ENCODE measurements around the gene YES1. TPM values are rescaled to one million over a fixed set of nuclear protein-coding genes. Genes with fewer than 3 reads are reported as not detected.
A peak's percentile ranks its signal among the peaks of the same experiment; 100 is the strongest.
"Not testable (repeated sequence)": the region's sequence is repeated elsewhere in the genome, so short reads cannot be mapped to it uniquely, and the experiment has no call there.

Gene YES1
- total and polyA plus RNA-seq, 8 donors = 10.7 to 35.2 (median 29.2) TPM

DNA sequence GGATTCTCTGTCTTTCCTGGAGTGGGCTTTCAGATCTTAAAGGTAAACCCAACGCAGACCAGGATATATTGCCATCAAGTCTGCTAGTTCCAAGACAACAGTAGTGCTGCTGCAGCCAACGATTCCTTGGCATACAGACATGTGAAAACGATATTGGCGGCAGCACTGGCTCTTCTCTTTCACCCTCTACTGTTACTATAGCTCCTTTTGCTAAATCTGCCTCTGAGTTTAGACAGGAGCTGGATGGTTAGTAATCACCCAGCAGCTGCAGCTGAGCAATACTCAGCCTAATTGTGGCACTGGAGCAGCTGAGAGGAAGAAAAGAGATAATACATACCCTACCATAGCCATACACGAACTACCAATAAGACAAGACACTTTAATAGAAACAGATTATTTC, 4.0 kb downstream of the YES1 start:
- 43 to 69% methylated on average over 5 of the region's 5 CpGs for WGBS, 2 donors
- Histone ChIP-seq H3K36me3 (no peaks in the 10 kb centered on the region), H3K9me3 (no peaks in the 10 kb centered on the region), H3K4me1 (peaks cover 13 to 33% (median 31%) of the 10 kb centered on the region in 3 donors), H3K27me3 (no peaks in the 10 kb centered on the region), H3K4me3 (no peak overlapping the region), H3K27ac (no peak overlapping the region)
- intact Hi-C loops (cut with DNase I) = no loop called here
- FAIRE-seq (no peak), ATAC-seq (no peak), DNase-seq (no peak)
- TF ChIP-seq, protein P1, sequence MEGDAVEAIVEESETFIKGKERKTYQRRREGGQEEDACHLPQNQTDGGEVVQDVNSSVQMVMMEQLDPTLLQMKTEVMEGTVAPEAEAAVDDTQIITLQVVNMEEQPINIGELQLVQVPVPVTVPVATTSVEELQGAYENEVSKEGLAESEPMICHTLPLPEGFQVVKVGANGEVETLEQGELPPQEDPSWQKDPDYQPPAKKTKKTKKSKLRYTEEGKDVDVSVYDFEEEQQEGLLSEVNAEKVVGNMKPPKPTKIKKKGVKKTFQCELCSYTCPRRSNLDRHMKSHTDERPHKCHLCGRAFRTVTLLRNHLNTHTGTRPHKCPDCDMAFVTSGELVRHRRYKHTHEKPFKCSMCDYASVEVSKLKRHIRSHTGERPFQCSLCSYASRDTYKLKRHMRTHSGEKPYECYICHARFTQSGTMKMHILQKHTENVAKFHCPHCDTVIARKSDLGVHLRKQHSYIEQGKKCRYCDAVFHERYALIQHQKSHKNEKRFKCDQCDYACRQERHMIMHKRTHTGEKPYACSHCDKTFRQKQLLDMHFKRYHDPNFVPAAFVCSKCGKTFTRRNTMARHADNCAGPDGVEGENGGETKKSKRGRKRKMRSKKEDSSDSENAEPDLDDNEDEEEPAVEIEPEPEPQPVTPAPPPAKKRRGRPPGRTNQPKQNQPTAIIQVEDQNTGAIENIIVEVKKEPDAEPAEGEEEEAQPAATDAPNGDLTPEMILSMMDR (IDR thresholded peaks at IDR 0.05) = no peak

DNA sequence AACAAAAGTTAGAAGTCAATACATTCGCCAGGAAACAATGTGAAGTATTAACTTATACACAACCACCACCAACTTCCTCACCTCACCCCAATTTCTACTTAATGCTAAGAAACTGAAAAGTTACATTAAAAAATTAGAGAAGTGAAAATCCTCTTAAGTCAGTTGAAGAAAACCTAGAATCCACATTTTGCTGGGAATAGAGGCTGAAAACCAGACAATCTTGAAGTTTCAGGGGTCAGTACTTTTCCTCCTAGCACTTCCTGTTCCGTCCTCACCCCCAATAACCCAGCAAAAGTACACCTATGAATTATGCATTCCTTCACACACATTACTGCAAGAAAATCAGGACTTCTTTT, 6.3 kb downstream of the YES1 start:
- intact Hi-C loops (cut with DNase I) = no loop called here
- peaks cover 13 to 33% (median 30%) of the 10 kb centered on the region in 3 donors for H3K4me1 ChIP-seq
- H3K9me3 ChIP-seq = no peaks in the 10 kb centered on the region
- H3K4me3 ChIP-seq = no peak overlapping the region
- FAIRE-seq (no peak), ATAC-seq (no peak), DNase-seq (no peak)
- TF ChIP-seq, protein P1 (IDR thresholded peaks at IDR 0.05) = no peak
- WGBS, 2 donors = 47 to 56% methylated on average over 2 of the region's 2 CpGs
- H3K27ac ChIP-seq = peak overlapping the region in 2 of 4 donors; percentile 30 to 34
- no peaks in the 10 kb centered on the region for H3K27me3 ChIP-seq
- H3K36me3 ChIP-seq = no peaks in the 10 kb centered on the region

DNA sequence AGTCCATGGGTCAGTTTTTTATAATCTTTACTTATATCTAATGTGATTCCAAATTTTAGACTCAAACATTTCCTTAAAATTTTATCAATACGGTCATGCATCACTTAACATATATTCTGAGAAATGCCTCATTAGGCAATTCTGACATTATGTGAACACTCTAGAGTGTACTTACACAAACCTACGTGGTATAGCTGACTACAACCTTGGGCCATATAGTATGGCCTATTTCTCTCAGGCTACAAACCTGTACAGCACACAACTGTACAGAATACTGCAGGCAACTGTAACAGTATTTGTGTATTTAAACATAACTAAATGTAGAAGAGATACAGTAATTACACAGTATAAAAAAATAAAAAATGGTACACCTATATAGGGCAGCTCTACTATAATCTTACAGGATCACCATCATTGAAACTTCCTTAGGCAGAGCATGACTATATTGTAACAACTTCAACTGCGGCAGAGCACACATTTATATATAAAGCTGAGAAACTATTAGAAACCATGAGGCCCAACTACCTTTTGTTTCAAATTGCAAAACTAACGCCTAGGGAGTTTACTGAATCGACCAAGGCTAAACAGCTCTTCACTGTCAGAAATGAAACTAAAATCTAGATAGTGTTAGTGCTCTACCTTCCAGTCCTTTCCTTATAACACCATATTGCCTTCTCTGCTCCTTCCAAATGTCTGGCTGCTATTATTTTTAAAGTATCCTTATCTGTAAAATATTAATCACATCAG, 6.9 kb downstream of the YES1 start:
- intact Hi-C loops (cut with DNase I) = no loop called here
- TF ChIP-seq, protein P1 (IDR thresholded peaks at IDR 0.05) = no peak
- WGBS, 2 donors = 46 to 53% methylated on average over 5 of the region's 5 CpGs
- H3K27me3 ChIP-seq = no peaks in the 10 kb centered on the region
- ATAC-seq (peak in 3 of 4 donors; percentile 50 to 85 (median 63)), DNase-seq (no peak), FAIRE-seq (no peak)
- H3K27ac ChIP-seq = peak overlapping the region in 2 of 4 donors; percentile 30 to 34
- H3K36me3 ChIP-seq = no peaks in the 10 kb centered on the region
- no peaks in the 10 kb centered on the region for H3K9me3 ChIP-seq
- peaks cover 12 to 28% (median 25%) of the 10 kb centered on the region in 3 donors for H3K4me1 ChIP-seq
- H3K4me3 ChIP-seq = no peak overlapping the region

DNA sequence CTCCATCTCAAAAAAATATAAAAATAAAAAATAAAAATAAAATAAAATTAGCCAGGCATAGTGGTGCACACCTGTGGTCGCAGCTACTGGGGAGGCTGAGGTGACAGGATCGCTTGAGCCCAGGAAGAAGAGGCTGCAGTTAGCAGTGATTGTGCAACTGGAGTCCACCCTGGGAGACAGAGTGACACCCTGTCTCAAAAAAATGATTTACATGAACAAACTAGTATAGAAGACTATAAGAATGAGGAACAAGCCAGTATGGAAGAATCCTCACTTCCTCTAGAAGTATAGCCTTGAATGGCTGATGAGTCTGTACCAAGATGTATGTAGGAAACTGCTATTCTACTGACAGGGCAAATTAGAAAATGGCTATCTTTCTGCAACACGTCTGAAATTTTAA, 10.9 kb downstream of the YES1 start:
- TF ChIP-seq, protein P1 (IDR thresholded peaks at IDR 0.05) = no peak
- intact Hi-C loops (cut with DNase I) = no loop called here
- Histone ChIP-seq H3K36me3 (no peaks in the 10 kb centered on the region), H3K4me1 (peaks cover 4 to 20% (median 13%) of the 10 kb centered on the region in 3 donors), H3K4me3 (no peak overlapping the region), H3K9me3 (no peaks in the 10 kb centered on the region), H3K27me3 (no peaks in the 10 kb centered on the region), H3K27ac (no peak overlapping the region)
- no peak for FAIRE-seq
- DNase-seq = no peak
- 78 to 87% methylated on average over 3 of the region's 3 CpGs for WGBS, 2 donors
- no peak for ATAC-seq

DNA sequence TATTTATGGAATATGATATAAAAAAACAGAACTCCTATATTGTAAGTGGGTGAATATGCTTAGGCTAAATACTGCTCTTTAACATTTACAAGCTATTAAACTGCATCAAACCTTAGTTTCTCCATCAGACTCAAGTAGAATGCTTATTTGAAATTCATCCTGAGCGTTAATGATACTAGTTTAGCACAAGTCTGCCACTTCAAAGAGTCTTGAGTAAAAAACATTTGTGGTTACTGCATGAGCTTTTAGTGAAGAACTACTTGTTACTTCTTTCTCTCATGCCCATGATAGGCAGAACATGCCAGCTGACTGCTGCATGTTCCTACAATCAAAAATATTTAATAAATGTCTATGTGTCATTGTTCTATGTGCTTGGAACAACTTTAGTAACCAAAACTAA, 12.1 kb downstream of the YES1 start:
- Histone ChIP-seq H3K27me3 (no peaks in the 10 kb centered on the region), H3K27ac (no peak overlapping the region), H3K4me1 (peaks cover 0 to 9% (median 4%) of the 10 kb centered on the region in 3 donors), H3K36me3 (no peaks in the 10 kb centered on the region), H3K9me3 (no peaks in the 10 kb centered on the region), H3K4me3 (no peak overlapping the region)
- FAIRE-seq (no peak), DNase-seq (no peak), ATAC-seq (no peak)
- WGBS, 2 donors = 92 to 94% methylated on average over 1 of the region's 1 CpG
- intact Hi-C loops (cut with DNase I) = no loop called here
- TF ChIP-seq, protein P1 (IDR thresholded peaks at IDR 0.05) = no peak

DNA sequence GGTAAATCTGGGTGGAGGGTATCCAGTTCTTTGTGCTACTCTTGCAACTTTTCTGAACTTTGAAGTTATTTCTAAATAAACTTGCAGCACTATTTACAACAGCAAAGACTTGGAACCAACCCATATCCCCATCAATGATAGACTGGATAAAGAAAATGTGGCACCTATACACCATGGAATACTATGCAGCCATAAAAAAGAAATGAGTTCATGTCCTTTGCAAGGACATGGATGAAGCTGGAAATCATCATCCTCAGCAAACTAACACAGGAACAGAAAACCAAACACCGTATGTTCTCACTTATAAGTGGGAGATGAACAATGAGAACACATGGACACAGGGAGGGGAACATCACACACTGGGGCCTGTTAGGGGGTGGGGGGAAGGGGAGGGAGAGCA, 16.7 kb downstream of the YES1 start:
- not testable (repeated sequence) for FAIRE-seq

More for the DNA sequence above, 16.7 kb downstream of the YES1 start:
- DNase-seq; H3K27me3 ChIP-seq; intact Hi-C loops (cut with DNase I); H3K27ac ChIP-seq; H3K36me3 ChIP-seq; H3K9me3 ChIP-seq; H3K4me1 ChIP-seq; ATAC-seq; H3K4me3 ChIP-seq: not testable (repeated sequence)
- 87 to 94% methylated on average over 1 of the region's 1 CpG for WGBS, 2 donors
